Activated effector memory CD4-positive, alpha-beta T cell treated with anti-CD3 and anti-CD28 coated beads, Interleukin-2, amount 50 U/mL, for 16 hours (primary cell): Measurements from ENCODE around the gene FANCD2.
"Not testable (repeated sequence)": the region's sequence is repeated elsewhere in the genome, so short reads cannot be mapped to it uniquely, and the experiment has no call there.

Source experiments
- DNase-seq: peaks from one replicate; pipeline ENCODE4 v3.0.0-alpha.2; 2020

FANCD2 gene

DNA sequence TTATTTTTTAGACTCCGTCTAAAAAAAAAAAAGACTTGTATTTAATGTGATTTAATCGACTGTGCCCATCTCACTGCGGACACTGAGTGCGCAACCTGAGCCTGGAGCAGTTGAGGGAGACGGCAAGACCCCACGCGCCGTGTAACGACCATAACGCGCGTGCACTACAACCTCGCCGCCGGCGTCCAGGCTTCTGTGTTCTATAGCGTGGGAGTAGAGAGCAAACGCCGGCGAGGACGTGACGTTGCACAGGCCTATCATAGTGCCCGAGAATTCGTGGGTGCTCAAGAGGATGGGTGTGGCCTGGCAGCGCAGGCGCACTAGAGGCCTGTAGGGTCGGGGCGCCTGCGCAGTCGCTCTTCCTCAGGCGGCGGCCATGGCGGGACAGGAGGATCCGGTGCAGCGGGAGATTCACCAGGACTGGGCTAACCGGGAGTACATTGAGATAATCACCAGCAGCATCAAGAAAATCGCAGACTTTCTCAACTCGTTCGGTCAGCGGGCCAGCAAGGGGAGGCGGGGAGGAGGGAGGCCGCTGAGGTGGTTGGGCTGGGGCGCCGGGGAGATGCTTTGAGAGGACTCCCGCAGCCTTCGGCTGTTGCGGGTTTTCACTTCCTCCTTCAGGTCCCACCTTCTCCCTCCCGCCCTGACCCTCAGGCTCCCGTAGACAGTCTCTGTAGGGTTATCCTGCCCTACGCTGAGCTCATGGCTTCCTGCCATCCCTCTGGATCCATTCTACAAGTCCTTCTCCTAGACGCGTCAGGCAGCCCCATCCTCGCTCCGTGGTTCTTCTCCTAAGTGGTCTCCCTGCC lies 89.3 kb downstream of the FANCD2 start, which contains the start of gene BRK1:
Gene BRK1 (plus strand): TSS at position 350 of the 812 bp plus-strand sequence. CDS start 27 bp downstream, at position 377.
- DNase-seq = peak; percentile 97

DNA sequence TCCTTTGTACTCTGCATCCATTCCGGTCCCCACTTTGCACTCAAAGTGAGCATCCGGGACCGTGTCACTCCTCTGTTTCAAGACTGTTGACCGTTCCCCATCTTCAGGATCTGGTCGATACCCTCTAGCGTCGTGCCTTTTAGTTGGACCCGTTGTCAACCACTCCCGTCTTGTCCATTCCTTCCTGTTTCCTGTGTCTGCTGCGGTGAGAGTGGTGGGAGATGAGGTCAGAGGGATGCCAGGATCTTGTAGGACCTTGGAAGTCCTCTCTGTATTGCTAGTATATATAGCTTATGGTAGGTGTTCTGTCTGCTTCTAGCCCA lies 89.9 kb downstream of the FANCD2 start:
- DNase-seq = no peak

DNA sequence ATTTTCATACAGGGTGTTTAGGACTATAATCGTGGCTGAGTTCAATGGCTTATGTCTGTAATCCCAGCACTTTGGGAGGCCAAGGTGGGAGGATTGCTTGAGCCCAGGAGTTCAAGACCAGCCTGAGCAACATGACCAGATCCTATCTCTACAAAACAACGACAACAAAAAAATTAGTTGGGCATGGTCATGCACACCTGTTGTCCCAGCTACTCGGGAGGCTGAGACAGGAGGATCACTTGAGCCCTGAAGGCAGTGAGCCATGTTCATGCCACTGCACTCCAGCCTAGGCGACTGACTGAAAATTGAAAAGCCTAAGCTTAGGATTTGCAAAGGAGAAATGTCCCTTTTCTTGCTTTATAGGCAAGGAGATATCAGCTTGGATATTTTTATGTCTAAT lies 90.7 kb downstream of the FANCD2 start:
- DNase-seq = no peak

DNA sequence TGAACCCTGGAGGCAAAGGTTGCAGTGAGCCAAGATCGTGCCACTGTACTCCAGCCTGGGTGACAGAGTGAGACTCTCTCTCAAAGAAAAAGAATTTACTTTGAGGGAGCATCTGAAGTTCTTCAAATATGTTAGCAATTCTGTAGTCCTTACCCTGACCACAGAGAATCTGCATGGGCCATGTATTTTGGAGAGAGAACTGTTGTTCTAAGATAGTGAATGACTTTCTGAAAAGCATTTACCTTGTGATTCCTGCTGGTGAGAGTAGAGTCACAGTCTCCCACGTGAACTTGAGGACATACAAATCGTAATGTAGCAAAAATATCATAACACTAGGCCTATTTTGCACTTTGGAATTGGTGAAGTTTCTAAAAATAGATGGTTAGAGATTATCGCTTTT lies 93.1 kb downstream of the FANCD2 start:
- no peak for DNase-seq

DNA sequence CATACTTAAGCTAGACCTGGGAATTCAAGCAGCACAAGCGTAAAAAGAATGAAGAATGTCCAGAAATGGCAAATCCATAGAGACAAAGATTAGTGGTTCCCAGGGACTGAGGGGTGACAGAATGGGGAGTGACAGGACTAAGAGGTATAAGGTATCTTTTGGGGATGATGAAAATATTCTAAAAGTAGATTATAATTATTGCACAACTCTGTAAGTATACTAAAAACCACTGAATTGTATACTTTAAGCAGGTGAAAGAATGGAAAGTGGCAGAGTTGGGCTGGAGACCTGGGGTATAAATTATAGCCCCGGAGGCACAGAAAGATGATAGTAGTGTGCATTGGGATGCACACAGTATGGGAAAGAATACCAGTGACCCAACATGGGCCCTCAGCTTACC lies 94.8 kb downstream of the FANCD2 start:
- DNase-seq = no peak

DNA sequence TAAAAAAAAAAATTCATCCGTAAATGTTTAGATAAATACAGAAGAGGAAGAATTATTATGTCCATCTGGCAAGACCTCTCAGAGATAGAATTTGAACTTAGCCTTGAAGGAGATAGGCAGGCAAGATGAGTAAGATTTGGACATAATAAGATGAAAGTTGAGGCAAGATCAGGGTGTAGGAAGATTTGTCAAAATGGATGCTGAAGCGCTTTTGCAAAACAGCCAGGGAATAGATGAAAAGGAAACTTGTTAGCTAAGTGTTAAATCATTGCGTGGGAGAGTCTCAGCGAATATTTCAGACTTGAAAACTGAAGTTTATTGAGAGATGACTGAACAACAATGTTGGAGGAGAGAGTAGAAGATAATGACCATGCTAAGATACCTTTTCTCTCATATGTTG lies 96.5 kb downstream of the FANCD2 start:
- no peak for DNase-seq

DNA sequence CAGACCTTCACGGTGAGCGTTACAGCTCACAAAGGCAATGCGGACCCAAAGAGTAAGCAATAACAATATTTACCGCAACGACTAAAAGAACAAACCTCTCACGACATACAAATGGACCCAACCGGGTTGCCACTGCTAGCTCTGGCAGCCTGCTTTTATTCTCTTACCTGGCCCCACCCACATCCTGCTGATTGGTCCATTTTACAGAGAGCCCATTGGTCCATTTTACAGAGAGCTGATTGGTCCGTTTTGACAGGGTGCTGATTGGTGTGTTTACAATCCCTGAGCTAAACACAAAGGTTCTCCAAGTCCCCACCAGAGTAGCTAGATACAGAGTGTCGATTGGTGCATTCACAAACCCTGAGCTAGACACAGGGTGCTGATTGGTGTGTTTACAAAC lies 109.6 kb downstream of the FANCD2 start:
- DNase-seq = not testable (repeated sequence)

DNA sequence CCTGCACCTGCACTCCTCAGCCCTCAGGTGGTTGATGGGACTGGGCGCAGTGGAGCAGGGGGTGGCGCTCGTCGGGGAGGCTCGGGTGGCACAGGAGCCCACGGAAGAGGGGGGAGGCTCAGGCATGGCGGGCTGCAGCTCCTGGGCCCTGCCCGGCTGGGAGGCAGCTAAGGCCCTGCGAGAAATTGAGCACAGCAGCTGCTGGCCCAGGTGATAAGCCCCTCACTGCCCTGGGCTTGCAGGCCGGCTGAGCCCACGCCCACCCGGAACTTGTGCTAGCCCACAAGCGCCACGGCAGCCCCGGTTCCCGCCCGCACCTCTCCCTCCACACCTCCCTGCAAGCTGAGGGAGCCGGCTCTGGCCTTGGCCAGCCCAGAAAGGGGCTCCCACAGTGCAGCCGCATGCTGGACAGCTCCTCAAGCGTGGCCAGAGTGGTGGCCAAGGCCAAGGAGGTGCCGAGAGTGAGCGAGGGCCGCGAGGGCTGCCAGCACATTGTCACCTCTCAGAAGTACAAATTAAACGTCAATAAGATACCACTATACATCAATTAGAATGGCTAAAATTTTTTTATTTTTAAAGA lies 110.3 kb downstream of the FANCD2 start:
- DNase-seq = no peak

DNA sequence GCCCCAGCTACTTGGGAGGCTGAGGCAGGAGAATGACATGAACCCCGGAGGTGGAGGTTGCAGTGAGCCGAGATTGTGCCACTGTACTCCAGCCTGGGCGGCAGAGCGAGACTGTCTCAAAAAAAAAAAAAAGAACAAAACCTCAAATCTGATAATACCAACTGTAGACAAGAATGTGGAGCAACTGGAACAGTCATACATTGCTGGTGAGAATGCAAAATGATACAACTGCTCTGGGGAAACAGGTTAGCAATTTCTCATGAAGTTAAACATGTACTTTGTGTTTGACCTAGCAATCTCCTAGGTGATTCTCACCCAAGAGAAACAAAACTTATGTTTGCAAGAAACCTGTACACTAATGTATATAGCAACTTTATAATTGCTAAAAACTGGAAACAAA lies 110.9 kb downstream of the FANCD2 start:
- no peak for DNase-seq

DNA sequence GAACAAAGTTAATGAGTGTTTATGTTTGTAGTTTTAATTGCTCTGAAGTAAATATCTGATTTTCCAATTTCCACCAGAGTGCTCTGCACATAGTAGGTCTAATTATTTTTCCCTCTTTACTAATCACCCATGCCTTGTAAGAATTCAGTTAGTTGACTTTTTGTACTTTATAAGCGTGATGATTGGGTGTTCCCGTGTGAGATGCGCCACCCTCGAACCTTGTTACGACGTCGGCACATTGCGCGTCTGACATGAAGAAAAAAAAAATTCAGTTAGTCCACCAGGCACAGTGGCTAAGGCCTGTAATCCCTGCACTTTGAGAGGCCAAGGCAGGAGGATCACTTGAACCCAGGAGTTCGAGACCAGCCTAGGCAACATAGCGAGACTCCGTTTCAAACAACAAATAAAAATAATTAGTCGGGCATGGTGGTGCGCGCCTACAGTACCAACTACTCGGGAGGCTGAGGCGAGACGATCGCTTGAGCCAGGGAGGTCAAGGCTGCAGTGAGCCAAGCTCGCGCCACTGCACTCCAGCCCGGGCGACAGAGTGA lies 114.8 kb downstream of the FANCD2 start:
- DNase-seq = peak; percentile 63

DNA sequence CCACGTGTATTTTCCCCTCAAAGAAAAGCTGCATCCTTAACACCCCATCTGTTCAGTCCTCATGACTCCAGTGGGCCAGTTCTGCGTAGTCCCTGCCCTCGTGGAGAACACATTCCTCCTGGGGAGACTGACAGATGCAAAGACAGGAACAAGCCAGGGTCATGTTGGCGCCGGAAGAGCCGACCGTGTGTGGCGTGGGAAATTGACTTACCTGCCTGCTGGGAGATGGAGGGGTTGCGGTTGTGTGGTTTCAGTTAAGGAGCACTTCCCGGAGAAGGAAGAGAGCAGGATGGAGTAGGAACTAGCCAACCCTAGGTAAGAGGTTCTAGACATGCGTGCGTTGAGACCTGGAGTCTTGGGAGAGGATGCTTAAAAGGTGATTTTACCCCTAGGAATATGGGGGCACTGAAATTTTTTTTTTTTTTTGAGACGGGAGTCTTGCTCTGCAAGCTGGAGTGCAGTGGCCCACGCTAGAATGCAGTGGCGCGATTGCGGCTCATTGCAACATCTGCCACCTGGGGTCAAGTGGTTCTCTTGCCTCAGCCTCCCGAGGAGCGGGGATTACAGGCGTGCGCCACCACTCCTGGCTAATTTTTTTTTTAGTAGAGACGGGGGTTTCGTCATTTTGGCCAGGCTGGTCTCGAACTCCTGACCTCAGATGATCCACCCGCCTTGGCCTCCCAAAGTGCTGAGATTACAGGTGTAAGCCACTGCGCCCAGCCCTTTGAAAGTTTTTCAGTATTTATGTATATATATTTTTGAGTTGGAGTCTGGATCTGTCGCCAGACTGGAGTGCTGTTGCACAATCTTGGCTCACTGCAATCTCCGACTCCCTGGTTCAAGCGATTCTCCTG lies 116.7 kb downstream of the FANCD2 start:
- peak; percentile 68 for DNase-seq

DNA sequence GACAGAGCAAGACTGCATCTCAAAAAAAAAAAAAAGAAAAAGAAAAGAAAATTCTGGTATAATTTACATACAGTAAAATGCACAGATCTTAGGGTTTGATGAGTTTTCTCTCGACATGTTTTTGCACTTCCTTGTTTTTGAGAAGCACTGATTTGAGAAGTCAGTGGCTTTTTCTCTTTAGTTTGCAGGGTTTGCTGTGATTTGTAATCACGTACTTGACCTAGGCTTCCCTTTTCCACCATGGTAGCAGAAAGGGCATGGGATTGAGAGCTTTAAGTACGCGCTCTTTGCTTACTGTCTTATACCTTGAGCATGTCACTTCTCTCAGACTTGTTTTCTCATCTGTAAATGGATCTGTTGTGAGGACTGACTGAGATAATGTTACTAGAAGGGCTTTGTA lies 119.4 kb downstream of the FANCD2 start:
- DNase-seq = no peak

DNA sequence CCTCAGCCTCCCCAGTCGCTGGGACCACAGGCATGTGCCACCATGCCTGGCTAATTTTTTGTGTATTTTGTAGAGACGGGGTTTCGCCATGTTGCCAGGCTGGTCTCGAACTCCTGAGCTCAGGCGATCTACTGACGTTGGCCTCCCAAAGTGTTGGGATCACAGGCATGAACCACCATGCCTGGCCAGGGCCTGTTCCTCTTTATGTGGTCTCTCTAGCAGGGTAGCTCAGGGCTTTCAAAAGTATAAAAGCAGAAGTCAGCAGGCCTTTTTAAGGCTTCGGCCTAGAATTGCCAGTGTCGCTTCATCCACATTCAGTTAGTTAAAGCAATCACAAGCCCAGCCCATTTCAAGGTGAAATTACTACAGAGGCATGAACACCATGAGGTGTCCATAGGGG lies 123.0 kb downstream of the FANCD2 start:
- DNase-seq = no peak

DNA sequence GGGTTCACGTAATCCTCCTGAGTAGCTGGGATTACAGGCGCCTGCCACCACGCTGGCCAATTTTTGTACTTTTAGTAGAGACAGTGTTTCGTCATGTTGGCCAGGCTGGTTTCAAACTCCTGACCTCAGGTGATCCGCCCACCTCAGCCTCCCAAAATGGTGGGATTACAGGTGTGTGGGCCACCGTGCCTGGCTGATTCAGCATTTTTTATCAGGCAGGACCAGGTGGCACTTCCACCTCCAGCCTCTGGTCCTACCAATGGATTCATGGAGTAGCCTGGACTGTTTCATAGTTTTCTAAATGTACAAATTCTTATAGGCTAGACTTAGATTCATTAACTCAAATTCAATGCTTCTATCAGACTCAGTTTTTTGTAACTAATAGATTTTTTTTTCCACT lies 124.8 kb downstream of the FANCD2 start:
- no peak for DNase-seq
